Adrenal gland (tissue), 19 donors: Measurements from ENCODE around the gene RAB41. TPM values are rescaled to one million over a fixed set of nuclear protein-coding genes. Genes with fewer than 3 reads are reported as not detected.
"Not testable (repeated sequence)": the region's sequence is repeated elsewhere in the genome, so short reads cannot be mapped to it uniquely, and the experiment has no call there.

Experiments used
- DNase-seq, 7 donors: peaks; one replicate each; pipeline ENCODE4 v3.0.0-alpha.2; 2019 to 2020
- H3K27ac ChIP-seq, 5 donors: fragments of 200-600 bp; sonication (generic) in 4 of 5; 1 replicate in 3 of 5; 2 replicates in 2 of 5; pipeline versions ENCODE4 v1.5.1 to v1.8.0; 2016 to 2020; ENCODE audit warnings: mild to moderate bottlenecking in 1 of 5
- H3K27me3 ChIP-seq: fragments of 200-600 bp; 2 replicates; pipeline ENCODE4 v1.8.0; 2021
- H3K36me3 ChIP-seq, 2 donors: fragments of 200-600 bp; replicated peaks in 1 of 2; 1 replicate in 1 of 2; 2 replicates in 1 of 2; pipeline versions ENCODE4 v1.5.1 to v1.8.0; 2018 to 2022
- H3K4me1 ChIP-seq, 2 donors: fragments of 200-600 bp; replicated peaks in 1 of 2; 1 replicate in 1 of 2; 2 replicates in 1 of 2; pipeline versions ENCODE4 v1.5.1 to v1.8.0; 2018 to 2021
- H3K4me3 ChIP-seq, 4 donors: fragments of 200-600 bp; sonication (generic) in 3 of 4; one replicate each; pipeline ENCODE4 v1.5.1; 2016 to 2018
- H3K9me3 ChIP-seq, 3 donors: fragments of 200-600 bp; sonication (generic) in 1 of 3; replicated peaks in 1 of 3; 1 replicate in 2 of 3; 2 replicates in 1 of 3; pipeline versions ENCODE4 v1.5.1 to v1.8.0; 2016 to 2021
- POLR2A ChIP-seq, 2 donors: fragments of 450-650 bp; IDR thresholded peaks; one replicate each; pipeline ENCODE4 v1.6.1; 2017; ENCODE audit warnings: antibody characterized with exemption in 2 of 2, mild to moderate bottlenecking in 2 of 2, moderate library complexity in 1 of 2
- WGBS, 4 donors: extraction: QIAGEN DNeasy Blood & Tissue Kit in 2 of 4; methylation state at CpG; one replicate each; pipeline versions ENCODE4 v1.1.5 to v1.1.7; 2013 to 2017; 5-methylcytosine and 5-hydroxymethylcytosine counted together
- intact Hi-C, 2 donors: fragments of 100-400 bp; cut with DNase I; formaldehyde crosslinking; loops; one replicate each; pipeline versions ENCODE4 v1.14.1 to v1.15.0; 2022 to 2023
- long read RNA-seq, 10 donors: library from polyadenylated mRNA in 3 of 10; unstranded in 2 of 10; stranded (forward) in 1 of 10; transcript quantifications; one replicate each; pipeline ENCODE4 v2.0.0 and lab custom pipeline, GENCODE V29; 2021 to 2026
- polyA plus RNA-seq, 3 donors: library from polyadenylated mRNA; stranded (reverse); fragments of 200-250 nt in 2 of 3; fragments of 350-450 nt in 1 of 3; fragmentation: Illumina TruSeq in 1 of 3; extraction: RNeasy Lipid Tissue Mini Kit (QIAGEN cat#74804) in 1 of 3; gene quantifications; one replicate each; pipeline ENCODE4 v1.2.3, GENCODE V29; 2013 to 2014
- total RNA-seq, 9 donors: library from RNA; depleted of rRNA in 4 of 9; stranded (reverse); fragments of >200 nt in 4 of 9; fragments of 120-200 nt in 1 of 9; fragmentation: NEBNext Ultra II Directional in 1 of 9; extraction: Animal tissue kit (Norgen Biotek cat#: 25700) in 1 of 9; gene quantifications; one replicate each; pipeline versions ENCODE4 v1.1.0 to v1.2.4, GENCODE V29; 2013 to 2023
- TF ChIP-seq, protein P1 (sequence below), 6 experiments: fragments of 450-650 bp in 4 of 6; fragments of 200-600 bp in 2 of 6; sonication (generic) in 1 of 6; IDR thresholded peaks; 1 replicate in 5 of 6; 2 replicates in 1 of 6; pipeline versions ENCODE4 v1.5.1 to v1.8.0; 2016 to 2021; ENCODE audit warnings: antibody characterized with exemption in 6 of 6, mild to moderate bottlenecking in 2 of 6, moderate library complexity in 1 of 6
- donor health status: healthy with polysubstance abuse.
- donor health status: Bipolar disorder and iron deficiency.
- donor health status: DM: yes; HTN: yes; CAD: no.
- donor health status: DM: no; HTN: no; CAD: no.
- donor health status: DM: no; HTN: no; CAD: no.
- donor health status: DM: yes; HTN: yes; CAD: no.

Gene RAB41
- not detected for total RNA-seq
- polyA plus RNA-seq, result not detected
- long read RNA-seq, donor 1, result 0 reads
- long read RNA-seq, donor 2, result 0 reads
- long read RNA-seq, donor 3, result 0 reads
- long read RNA-seq, donor 4, result 0 reads
- long read RNA-seq, donor 5, result 0 reads
- long read RNA-seq, donor 6, result 0 reads
- long read RNA-seq, donor 7, result 0 reads
- long read RNA-seq, donor 8, result 0 reads
- long read RNA-seq, donor 9, partial matches to known transcripts, result 20 of 67 reads
- long read RNA-seq, donor 9, other reads (novel, unspliced or antisense), result 47 of 67 reads
- long read RNA-seq, donor 10, result 0 reads

DNA sequence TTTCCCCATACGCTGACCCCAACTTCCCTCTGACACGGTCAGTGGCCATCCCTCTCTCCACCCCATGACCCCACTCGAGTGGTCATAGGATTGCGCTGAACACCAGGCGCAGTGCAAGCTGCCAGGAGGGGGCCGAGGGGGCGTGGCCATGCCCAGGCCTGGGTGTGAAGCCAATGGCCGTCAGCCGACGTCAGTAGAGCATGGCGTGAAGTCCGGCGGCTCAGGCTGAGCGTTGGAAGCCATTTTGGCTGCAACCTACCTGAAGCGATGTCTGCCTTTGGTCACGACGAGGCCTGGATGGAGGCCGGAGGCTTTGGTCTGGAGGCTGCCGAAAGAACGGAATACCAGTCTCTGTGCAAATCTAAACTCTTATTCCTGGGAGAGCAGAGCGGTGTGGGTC lies at the start of gene RAB41:
TSS of gene RAB41 (plus strand) at position 222 of the 400 bp plus-strand sequence. CDS start at position 268, 46 bp downstream.
- intact Hi-C loops, result no loop called here
- 91 to 95% (median 93%) methylated on average over 10 to 21 of the region's 21 CpGs for WGBS, 4 donors
- H3K4me3 ChIP-seq, result no peak within 1 kb of the TSS

DNA sequence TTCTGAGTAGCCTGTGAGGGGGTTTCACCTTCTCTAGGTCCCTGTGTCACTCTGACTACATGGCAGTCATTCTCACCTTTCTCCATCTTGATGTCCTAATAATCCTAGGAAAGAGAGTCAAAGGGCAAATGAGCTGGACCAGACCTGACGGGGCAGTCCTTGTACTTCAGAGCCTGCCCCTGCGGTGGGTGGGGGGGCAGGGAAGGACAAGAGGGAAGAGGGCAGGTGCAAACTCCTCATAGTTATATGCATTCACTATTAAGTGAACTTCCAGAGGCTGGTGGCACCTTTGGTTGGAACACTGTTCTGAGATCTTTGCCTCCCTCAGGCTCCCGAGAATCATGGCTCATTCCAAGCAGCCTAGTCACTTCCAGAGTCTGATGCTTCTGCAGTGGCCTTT lies 47.6 kb upstream of the RAB41 start, which contains the start of gene AWAT1:
TSS of gene AWAT1 (plus strand) at position 301 of the 400 bp plus-strand sequence. CDS start at position 342, 41 bp downstream.
- Histone ChIP-seq H3K27ac (no peak within 1 kb of the TSS), H3K4me3 (no peak within 1 kb of the TSS), H3K36me3 (no peaks in the 10 kb centered on the region), H3K27me3 (no peaks in the 10 kb centered on the region), H3K4me1 (no peaks in the 10 kb centered on the region), H3K9me3 (no peaks in the 10 kb centered on the region)
- WGBS, 4 donors, result 70 to 80% (median 71%) methylated on average over 3 of the region's 3 CpGs; no CpG with 5 or more reads in 1 of the 4 donors
- intact Hi-C loops, result no loop called here
- no peak for DNase-seq
- TF ChIP-seq, protein P1, sequence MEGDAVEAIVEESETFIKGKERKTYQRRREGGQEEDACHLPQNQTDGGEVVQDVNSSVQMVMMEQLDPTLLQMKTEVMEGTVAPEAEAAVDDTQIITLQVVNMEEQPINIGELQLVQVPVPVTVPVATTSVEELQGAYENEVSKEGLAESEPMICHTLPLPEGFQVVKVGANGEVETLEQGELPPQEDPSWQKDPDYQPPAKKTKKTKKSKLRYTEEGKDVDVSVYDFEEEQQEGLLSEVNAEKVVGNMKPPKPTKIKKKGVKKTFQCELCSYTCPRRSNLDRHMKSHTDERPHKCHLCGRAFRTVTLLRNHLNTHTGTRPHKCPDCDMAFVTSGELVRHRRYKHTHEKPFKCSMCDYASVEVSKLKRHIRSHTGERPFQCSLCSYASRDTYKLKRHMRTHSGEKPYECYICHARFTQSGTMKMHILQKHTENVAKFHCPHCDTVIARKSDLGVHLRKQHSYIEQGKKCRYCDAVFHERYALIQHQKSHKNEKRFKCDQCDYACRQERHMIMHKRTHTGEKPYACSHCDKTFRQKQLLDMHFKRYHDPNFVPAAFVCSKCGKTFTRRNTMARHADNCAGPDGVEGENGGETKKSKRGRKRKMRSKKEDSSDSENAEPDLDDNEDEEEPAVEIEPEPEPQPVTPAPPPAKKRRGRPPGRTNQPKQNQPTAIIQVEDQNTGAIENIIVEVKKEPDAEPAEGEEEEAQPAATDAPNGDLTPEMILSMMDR (IDR thresholded peaks at IDR 0.05), result no peak
- no peak for TF ChIP-seq POLR2A (IDR thresholded peaks at IDR 0.05)

More for the DNA sequence above, at the start of gene RAB41:
- DNase-seq, result no peak
- Histone ChIP-seq H3K9me3 (no peaks in the 10 kb centered on the region), H3K36me3 (peaks cover 0 to 2% of the 10 kb centered on the region in 2 donors), H3K27me3 (peaks cover under 1% of the 10 kb centered on the region), H3K27ac (no peak within 1 kb of the TSS), H3K4me1 (no peaks in the 10 kb centered on the region)
- TF ChIP-seq POLR2A (IDR thresholded peaks at IDR 0.05), result no peak
- TF ChIP-seq, protein P1 (IDR thresholded peaks at IDR 0.05), result no peak

DNA sequence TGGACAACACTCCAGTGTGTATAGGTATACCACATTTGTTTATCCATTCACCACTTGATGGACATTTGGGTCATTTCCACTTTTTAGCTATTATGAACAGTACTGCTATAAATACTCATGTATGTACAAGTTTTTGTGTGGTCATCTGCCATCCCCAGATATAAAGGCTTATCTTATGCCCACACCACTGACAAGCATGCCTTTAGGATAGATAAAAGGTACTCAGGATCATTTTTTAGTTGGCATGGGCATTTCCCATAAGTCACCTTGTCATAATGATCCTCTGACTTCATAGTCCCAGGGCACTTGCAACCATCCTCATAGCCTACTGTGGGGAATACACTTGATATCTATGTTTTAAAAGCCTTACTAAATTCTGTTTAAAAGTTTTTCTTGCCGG lies 41.2 kb upstream of the RAB41 start:
- 80 to 100% (median 89%) methylated on average over 1 of the region's 1 CpG for WGBS, 4 donors
- no peak overlapping the region for H3K4me3 ChIP-seq
- H3K27ac ChIP-seq, result no peak overlapping the region
- TF ChIP-seq, protein P1 (IDR thresholded peaks at IDR 0.05), result no peak
- no peak for TF ChIP-seq POLR2A (IDR thresholded peaks at IDR 0.05)
- no peaks in the 10 kb centered on the region for H3K4me1 ChIP-seq
- no peaks in the 10 kb centered on the region for H3K27me3 ChIP-seq
- intact Hi-C loops, result no loop called here
- DNase-seq, result no peak
- no peaks in the 10 kb centered on the region for H3K36me3 ChIP-seq
- no peaks in the 10 kb centered on the region for H3K9me3 ChIP-seq

GRCh38 chrX:70241501-70241900 lies 40.5 kb upstream of the RAB41 start:
- Histone ChIP-seq H3K36me3 (no peaks in the 10 kb centered on the region), H3K27ac (no peak overlapping the region), H3K4me3 (no peak overlapping the region), H3K27me3 (no peaks in the 10 kb centered on the region), H3K9me3 (no peaks in the 10 kb centered on the region), H3K4me1 (no peaks in the 10 kb centered on the region)
- TF ChIP-seq, protein P1 (IDR thresholded peaks at IDR 0.05), result no peak
- no peak for TF ChIP-seq POLR2A (IDR thresholded peaks at IDR 0.05)
- no peak for DNase-seq
- intact Hi-C loops, result no loop called here
- WGBS, 4 donors, result 63 to 87% (median 80%) methylated on average over 2 of the region's 2 CpGs

GRCh38 chrX:70243601-70244000 lies 38.4 kb upstream of the RAB41 start:
- DNase-seq, intact Hi-C loops: not testable (repeated sequence)
- WGBS, 4 donors, result 77 to 79% (median 79%) methylated on average over 4 to 5 of the region's 5 CpGs

More at GRCh38 chrX:70243601-70244000, 38.4 kb upstream of the RAB41 start:
- not testable (repeated sequence) for H3K36me3 ChIP-seq, H3K4me1 ChIP-seq, H3K27ac ChIP-seq, H3K27me3 ChIP-seq, H3K4me3 ChIP-seq, H3K9me3 ChIP-seq
